Stimulated activated CD4-positive, alpha-beta T cell treated with anti-CD3 and anti-CD28 coated beads, Interleukin-1b, Interleukin-23, amount 100 ng/mL, for 24 hours (primary cell): ENCODE results near the gene ASNSD1.
"Not testable (repeated sequence)": the region's sequence is repeated elsewhere in the genome, so short reads cannot be mapped to it uniquely, and the experiment has no call there.

Experiments
- DNase-seq, 4 experiments: peaks; one replicate each; pipeline ENCODE4 v3.0.0-alpha.2; 2020; ENCODE audit warnings: low read depth in 4 of 4, low spot score in 1 of 4

ASNSD1 gene

DNA sequence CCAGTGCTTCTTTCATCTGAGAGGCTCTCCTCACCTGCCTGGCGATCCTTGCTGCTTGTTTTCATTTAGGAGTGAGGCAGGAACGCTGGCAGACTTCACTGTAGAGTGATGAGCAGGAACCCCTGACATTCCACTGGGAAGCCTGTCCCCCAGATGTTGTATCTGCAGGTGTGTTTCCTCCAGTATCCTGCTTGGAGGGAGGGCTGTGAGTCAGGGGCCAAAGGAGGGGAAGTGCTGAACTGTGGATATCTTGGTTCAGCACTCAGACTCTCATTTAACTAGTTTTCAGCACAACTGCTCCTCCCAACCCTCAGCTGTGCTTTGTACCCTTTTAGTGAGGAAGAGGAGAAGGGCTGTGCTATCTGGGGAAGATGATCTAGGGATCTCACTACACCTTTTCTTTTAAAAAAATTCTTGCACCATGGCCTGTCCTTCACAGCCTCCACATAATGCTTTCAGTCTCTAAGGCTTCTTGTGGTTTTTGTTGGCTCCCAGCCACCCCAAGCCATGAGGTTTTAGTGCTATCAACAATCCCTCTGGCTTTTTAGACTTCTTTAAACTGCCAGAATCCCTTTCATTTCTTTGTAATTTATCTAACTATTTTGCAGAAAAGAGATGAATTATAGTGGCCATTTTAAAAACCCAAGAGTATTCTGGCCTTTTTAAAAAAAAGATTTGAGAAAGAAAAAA, 24.4 kb downstream of the ASNSD1 start:
- no peak for DNase-seq

DNA sequence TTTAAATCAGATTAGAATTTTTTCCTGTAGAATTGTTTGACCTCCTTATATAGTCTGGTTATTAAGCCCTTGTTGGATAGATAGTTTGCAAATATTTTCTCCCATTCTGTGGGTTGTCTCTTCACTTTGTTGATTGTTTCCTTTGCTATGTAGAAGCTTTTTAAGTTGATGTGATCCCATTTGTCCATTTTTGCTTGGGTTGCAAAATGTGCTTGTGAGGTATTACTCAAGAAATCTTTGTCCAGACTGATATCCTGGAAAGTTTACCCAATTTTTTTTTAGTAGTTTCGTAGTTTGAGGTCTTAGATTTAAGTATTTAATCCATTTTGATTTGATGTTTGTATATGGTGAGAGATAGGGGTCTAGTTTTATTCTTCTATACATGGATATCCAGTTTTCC, 26.5 kb downstream of the ASNSD1 start:
- DNase-seq = not testable (repeated sequence)

DNA sequence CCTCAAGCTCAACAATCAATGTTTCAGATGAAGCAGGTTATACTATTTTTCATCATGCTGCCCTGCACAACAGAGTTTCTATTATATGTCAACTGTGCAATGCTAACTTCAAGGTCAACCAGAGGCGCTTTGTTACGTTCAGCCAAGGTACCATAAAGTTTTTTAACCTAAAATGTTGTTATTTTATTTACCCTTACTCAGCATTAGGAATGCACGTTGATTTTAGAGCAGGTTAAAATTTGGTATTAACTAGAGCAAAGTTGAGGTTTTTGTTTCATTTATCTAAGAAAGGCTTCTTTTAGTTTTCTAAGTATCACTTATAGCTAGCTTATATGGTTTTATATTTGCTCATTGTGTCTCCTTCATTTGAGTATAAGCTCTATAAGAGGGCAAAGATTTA, 35.0 kb downstream of the ASNSD1 start:
- no peak for DNase-seq

DNA sequence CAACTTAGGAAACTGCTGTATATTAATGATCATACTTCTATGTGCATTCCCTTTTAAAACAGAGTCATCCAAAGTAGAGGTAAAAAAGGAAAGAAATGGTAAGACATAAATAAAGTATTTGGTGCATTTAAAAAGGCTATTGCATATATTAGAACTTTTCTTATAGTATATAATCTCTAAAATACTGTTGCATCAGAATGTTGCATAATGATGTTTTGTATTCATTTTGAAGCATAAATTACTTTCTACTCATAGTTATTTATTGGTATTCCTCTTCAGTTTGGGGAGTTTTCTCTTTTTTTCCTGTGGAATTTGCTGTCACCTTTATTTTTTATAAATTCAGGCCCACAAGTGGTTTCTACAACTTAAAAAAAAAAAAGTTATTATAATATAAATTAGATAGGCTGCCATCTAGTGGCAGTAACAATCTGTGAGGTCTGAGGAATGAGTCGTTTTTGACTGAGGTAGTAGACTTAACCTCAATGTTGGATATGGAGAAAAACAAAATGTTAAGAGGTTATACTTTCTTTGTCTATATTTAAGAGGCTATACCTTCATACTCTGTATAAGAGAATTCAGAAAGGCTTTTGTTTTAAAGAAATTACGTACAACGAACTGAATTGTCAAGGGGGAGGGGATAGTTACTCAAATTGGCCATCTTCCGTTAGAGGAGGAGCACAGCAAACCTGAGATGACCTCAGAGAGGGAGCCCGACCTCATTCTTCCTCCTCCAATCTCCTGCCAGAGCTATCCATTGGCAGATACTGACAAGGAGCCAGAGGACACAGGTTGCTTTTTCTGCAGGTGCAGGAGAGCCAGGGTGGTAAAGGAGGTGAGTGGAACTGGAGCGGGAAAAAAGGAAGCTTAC, 37.0 kb downstream of the ASNSD1 start:
- no peak for DNase-seq

DNA sequence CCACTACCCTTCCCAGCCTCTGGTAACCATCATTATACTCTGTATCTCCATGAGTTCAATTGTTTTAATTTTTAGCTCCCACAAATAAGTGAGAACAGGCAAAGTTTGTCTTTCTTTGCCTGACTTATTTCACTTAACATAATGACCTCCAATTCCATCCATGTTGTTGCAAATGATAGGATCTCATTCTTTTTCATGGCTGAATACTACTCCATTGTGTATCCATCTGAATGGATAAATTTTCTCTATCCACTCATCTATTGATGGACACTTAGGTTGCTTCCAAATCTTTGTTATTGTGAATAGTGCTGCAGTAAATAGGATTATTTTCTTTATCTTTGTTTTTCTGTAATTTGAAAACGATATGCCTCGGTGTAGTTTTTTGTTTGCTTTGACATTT, 39.4 kb downstream of the ASNSD1 start:
- no peak for DNase-seq

DNA sequence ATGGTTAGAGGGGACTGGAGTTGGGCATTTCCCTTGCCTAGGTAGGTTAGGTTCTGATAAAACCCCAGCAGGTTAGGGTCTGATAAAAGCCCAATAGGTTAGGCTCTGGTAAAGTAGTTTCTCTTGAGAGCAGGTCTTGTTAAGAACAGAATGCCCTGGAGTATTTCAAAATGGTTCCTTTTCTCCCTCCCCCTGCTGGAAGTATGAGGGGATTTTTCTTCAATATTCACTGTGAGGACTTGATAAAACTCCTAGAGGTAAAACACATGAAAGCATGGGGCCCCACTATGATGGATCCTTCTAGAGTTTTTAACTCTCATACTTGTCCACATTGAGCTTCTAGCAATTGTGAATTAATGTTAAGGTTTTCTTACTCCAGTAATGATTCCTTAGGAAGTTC, 40.8 kb downstream of the ASNSD1 start:
- no peak for DNase-seq

DNA sequence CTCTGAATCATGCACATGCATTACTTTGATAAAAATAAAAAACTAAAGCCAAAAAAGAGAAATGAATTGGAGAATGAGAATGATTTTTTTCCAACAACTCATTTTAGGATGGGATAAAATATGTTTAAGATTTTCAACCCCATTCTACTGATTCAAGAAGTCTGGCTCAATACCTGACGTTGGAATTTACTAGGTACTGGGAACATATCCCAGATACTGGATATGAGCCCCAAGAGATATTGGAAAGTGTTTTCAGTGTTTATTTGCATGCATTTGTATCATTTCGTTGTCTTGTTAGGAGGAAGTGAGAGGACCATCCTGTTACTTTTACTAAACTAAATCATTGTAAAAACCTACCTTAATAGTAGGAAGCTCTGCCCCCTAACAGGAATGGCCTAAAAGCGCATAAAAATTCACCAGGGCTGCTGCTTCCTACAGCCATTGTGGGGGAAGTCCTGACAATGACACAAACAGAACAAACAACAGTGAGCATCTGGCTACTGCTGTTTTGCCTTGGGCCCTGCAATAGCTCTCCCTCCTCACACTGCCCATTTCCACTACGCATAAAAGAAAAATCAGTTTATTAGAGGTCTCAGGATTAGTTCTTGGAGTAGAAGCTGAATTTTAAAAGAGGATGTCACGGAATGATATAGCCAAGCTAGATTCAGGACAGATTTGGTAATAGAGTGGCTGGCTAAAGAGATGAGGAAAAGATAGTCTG, 48.4 kb downstream of the ASNSD1 start:
- no peak for DNase-seq

DNA sequence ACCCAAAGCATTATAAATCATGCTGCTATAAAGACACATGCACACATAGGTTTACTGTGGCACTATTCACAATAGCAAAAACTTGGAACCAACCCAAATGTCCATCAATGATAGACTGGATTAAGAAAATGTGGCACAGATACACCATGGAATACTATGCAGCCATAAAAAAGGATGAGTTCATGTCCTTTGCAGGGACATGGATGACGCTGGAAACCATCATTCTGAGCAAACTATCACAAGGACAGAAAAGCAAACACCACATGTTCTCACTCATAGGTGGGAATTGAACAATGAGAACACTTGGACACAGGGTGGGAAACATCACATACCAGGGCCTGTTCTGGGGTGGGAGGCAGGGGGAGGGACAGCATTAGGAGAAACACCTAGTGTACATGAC, 56.3 kb downstream of the ASNSD1 start:
- DNase-seq = not testable (repeated sequence)

DNA sequence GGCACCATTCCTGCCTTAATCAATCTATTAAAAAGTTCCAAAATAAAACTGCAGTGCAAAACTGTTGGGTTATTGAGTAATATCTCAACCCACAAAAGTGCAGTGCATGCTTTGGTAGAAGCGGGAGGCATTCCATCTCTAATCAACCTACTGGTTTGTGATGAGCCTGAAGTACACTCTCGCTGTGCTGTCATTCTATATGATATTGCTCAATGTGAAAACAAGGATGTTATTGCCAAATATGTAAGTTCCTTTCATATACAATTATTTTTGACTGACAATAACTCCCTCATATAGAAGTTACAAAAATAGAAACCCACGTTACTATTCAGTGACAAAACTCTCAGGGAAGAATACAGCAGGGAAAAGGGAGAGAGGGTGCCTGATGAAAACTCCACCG, 58.3 kb downstream of the ASNSD1 start:
- DNase-seq = no peak
